SW480 (cell line): Measurements from ENCODE around the gene TMEM9.

Source experiments
- DNase-seq: peaks from one replicate; pipeline ENCODE4 v3.0.0-alpha.2; 2016; ENCODE audit warnings: low spot score

The TMEM9 gene

DNA sequence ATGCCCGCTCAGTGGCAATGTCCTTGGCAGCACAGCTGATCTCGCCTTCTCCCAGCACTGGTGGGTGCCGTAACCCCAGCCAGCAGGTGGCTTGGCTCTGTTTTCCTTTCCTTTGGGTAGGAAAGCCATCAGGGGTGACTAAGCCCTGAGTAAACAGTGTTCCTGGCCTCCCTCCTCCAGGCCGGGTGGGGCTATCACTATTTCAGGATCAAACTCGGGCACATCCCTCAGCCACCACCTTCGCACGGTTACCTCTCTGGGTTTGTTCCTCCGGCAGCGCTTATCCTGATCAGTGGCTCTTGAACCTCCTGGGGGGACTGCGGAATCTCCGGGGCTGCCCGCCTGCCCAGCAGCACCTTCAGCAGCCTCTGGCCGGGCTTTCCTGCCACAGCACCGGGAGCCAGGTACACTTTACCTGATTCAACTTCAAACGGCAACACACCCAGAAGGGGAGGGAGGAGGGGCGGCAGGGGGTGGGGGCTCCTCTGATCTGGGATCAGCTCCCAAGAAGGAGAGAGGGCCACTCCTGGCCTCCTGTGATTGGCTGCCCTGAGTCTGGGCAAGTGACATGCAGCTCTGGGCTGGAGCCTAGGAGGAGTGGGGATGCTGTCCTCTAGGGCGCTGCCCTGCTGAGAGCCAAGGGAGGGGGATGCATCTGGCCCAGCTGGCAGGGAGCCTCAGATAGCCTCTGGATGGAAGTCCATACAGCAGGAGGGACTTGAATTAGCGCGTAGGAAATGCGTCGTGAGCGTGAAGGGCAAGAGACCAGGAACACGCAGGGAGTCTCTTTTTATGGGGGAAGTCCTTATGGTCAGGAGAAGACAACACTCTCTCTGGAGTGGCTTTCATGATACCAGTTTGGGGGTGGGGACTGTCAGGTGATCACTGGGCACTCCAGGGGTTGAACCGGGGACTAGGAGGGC, 27.2 kb downstream of the TMEM9 start, which contains the start of gene ASCL5:
TSS of gene ASCL5 (minus strand) at position 353 of the 923 bp plus-strand sequence. CDS start 11,812 bp downstream, outside the sequence.
- peak; percentile 85 for DNase-seq

DNA sequence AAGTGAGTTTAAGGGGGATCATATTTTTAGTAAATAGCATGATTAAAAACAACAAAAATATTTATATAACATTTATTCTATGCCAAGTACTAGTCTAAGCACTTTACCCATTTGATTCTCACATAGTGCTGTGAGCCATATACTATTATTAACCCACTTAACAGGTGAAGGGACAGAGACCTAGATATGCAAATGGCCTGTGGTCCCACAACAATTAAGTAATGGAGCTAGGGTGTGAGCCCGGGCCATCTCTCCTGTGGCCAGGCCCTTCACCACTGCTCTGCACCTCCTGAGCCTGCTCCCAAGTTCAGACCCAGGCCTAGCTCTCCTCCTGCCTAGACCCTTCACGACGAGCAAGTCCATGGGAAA, 27.8 kb downstream of the TMEM9 start:
- DNase-seq = no peak

GRCh38 chr1:201125800-201126199, 28.5 kb downstream of the TMEM9 start:
- no peak for DNase-seq

GRCh38 chr1:201125019-201125418, 29.3 kb downstream of the TMEM9 start:
- DNase-seq = no peak

DNA sequence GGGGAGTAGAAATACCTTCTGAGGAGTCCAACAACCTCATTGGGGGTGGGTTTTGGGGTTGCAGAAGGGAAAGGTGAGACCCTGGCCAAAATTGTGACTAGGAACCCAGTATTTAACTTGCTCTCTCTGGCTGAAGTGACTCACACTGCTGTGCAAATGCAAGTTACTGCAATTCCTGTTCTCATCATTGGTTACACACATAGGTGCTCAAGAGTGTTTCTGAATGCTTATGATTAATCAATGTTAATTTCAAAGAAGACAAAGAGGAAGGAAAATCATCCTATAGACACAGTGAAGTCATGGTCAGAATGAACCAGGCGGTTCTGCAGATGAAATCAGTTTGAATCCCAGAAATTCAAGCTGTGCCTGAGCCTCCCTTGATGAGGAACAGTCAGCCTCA, 30.4 kb downstream of the TMEM9 start:
- no peak for DNase-seq

- DNase-seq = no peak
These were observed 31.8 kb downstream of the TMEM9 start for GRCh38 chr1:201122321-201122957.

GRCh38 chr1:201119206-201120197, 34.8 kb downstream of the TMEM9 start:
- peak; percentile 13 for DNase-seq

GRCh38 chr1:201116091-201116490, 38.2 kb downstream of the TMEM9 start:
- DNase-seq = peak; percentile 37

- no peak for DNase-seq
These were observed 38.8 kb downstream of the TMEM9 start for GRCh38 chr1:201115390-201115937.

- DNase-seq = peak; percentile 93
These were observed 39.8 kb downstream of the TMEM9 start for GRCh38 chr1:201114245-201115131.

DNA sequence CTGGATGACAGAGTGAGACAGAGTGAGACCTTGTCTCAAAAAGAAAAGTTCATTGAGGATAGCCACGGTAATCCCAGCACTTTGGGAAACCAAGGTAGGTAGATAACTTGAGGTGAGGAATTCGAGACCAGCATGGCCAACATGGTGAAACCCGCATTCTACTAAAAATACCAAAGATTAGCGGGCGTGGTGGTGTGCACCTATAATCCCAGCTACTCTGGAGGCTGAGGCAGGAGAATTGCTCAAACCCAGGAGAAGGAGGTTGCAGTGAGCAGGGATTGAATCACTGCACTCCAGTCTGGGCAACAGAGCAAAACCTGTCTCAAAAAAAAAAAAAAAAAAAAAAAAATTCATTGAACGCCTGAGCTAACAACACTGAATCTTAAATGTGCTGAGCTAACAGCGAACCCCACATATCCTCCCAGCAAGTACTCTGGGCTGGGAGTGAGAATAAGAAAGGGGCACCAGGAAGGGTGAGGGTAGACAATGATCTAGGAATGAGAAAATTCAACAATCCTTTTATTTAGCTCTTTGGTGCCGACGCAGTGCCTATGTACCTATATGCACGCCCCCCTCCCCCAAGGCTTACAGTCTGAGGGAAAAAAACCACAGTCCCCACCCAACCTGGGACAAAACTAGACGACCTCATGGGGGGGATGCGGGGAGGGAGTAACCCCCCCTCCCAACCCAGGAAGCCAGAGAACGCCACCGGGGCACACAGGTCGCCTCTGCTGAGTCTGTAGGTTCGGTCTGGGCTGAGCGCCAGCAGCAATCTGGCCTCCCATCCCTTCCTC, 40.6 kb downstream of the TMEM9 start:
- no peak for DNase-seq

DNA sequence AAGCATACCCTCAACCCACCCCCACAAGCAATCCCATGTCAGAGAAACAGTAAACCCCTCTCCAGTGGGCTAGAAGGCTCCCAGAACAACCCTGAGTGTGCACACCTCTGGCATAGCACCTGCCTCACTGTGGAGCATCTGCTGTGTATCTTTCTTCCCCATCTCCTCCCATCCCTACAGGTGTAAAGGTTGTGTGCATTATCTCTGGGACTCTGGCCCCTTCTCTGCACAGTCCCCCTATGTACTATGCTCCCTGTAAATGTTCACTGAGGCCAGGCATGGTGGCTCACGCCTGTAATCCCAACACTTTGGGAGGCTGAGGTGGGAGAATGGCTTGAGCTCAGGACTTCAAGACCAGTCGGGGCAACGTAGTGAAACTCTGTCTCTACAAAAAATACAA, 41.3 kb downstream of the TMEM9 start:
- DNase-seq = no peak

DNA sequence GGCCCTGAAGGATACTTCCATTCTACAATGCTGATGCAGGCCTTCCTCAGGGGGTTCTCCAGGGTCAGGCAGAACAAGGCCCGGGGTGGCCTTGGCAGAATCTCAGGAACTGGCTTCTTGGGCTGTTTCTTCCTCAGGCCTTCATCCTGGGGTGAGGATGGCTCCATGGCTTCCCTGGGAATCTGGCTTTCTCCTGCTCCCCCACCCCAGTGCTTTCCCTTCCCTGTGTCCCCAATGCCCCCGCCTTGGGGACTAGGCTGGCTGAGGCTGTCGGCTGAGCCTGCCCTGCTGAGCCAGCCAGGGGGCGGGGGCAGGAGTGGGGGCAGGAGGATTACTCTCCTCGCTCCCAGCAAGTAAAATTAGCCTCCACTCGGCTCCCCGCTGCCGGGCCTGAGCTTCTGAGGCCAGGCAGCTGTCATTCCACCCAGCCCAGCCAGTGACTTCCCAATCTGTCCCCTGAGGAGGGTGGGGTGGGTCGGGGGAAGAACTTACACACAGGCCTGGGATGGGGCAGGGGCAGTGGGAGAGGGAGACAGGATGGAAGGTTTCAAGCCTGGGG, 42.0 kb downstream of the TMEM9 start, which contains the start of gene CACNA1S:
TSS of gene CACNA1S (minus strand) at position 254 of the 559 bp plus-strand sequence. CDS start at position 167, 87 bp downstream.
- no peak for DNase-seq

- DNase-seq = no peak
These were observed 42.6 kb downstream of the TMEM9 start for GRCh38 chr1:201111672-201112071.

DNA sequence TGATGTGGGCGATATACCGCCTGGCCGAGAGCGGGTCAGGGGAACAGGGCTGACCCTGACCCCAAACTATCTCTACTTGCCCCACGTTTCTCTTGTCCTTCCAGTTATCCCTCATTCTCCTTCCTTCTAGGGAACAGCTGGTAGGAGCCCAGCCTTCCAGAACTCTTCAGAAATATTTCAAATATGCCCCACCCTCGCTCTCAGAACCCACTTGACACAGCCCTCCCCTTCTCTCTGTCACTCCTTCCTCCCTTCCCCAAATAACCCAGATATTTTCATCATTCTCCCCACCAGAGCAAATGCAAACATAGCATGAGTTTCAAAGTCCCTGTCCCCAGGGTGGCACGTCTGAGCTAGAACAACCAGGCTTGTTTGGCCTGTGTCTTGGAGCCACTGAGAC, 43.1 kb downstream of the TMEM9 start:
- no peak for DNase-seq

- no peak for DNase-seq
These were observed 43.7 kb downstream of the TMEM9 start for GRCh38 chr1:201110616-201111015.

DNA sequence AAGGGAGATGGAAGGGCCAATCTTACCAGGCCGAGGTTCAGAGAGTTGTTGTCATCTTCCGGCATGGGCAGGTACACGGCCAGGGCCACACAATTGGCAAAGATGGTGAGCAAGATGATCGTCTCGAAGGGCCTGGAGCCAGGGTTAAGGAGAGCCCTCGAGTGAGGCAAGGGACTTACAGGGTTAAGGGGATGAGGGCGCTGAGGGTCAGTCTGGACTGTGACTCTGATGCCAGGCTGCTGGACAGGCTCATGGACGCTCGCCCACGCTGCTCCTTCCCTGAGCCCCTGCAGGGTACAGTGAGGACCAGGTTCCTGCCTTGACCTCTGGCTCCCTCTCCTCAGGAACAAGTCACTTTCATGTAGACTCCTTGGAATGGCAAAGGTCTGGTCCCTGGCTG, 44.1 kb downstream of the TMEM9 start:
- DNase-seq = no peak

DNA sequence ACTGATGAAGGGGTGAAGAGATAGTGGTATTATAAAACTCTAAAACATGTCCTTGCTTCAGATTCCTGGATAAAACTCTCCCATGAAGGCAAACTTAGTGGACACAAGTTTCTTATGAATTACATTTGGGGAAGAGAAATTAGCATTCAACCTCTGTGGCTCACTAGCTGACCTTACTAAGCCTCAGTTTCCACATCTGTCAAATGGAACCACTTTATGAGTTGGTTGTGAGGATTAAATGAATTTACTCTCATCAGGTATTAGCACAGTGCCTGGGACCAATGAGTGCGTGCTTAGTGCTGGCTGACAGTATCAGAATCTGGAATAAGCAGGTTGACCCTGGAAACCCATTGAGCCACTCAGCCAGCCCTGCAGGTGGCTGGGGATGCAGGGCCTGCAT, 44.6 kb downstream of the TMEM9 start:
- no peak for DNase-seq

- DNase-seq = no peak
These were observed 45.7 kb downstream of the TMEM9 start for GRCh38 chr1:201108614-201109013.
